SK-N-SH (cell line): ENCODE measurements around the gene ZNF90. TPM values are rescaled to one million over a fixed set of nuclear protein-coding genes. Genes with fewer than 3 reads are reported as not detected.

Source experiments
- CTCF ChIA-PET: fragments of 300-600, 350-600 bp; formaldehyde crosslinking; extraction: SDS; loops from one replicate; lab custom pipeline; 2021; lab: Yijun Ruan, JAX
- POLR2A ChIA-PET: fragments of 350-600 bp; sonication (Branson Sonifier 250); formaldehyde crosslinking; extraction: SDS; loops from one replicate; lab custom pipeline; 2020; ENCODE audit warnings: antibody characterized with exemption, inconsistent platforms; lab: Yijun Ruan, JAX
- DNase-seq: peaks from one replicate; pipeline ENCODE4 v3.0.0; 2012
- H2AFZ ChIP-seq: fragments of 200-600 bp; sonication (generic); 2 replicates; pipeline ENCODE4 v1.8.1; 2016; ENCODE audit warnings: antibody characterized with exemption, mild to moderate bottlenecking, low read depth
- H3F3A ChIP-seq: fragments of 200-600 bp; sonication (generic); replicated peaks from 2 replicates; pipeline ENCODE3; 2016; ENCODE audit warnings: antibody characterized with exemption, mild to moderate bottlenecking; ENCODE audit not compliant: insufficient read depth
- H3K27ac ChIP-seq, 2 experiments: fragments of 200-500 bp in 1 of 2; fragments of 200-600 bp in 1 of 2; sonication (Bioruptor generic) in 1 of 2; sonication (generic), shearing (Covaris generic) in 1 of 2; 2 replicates each; pipeline versions ENCODE4 v1.5.1 to v1.6.1; 2014 to 2016; ENCODE audit warnings: low read depth in 2 of 2, inconsistent platforms in 1 of 2, low read length in 1 of 2, mild to moderate bottlenecking in 1 of 2, mixed read lengths in 1 of 2
- H3K27me3 ChIP-seq: fragments of 200-600 bp; sonication (generic), shearing (Covaris generic); 2 replicates; pipeline ENCODE4 v1.6.1; 2016; ENCODE audit warnings: mixed run types; ENCODE audit not compliant: insufficient read depth
- H3K36me3 ChIP-seq, 2 experiments: fragments of 200-500 bp in 1 of 2; fragments of 200-600 bp in 1 of 2; sonication (Bioruptor generic) in 1 of 2; sonication (generic) in 1 of 2; replicated peaks in 1 of 2; 2 replicates each; pipeline versions ENCODE3 to v1.5.1; 2014 to 2016; ENCODE audit warnings: low read length in 1 of 2, mild to moderate bottlenecking in 1 of 2; ENCODE audit not compliant: insufficient read depth in 2 of 2, control insufficient read depth in 1 of 2
- H3K4me1 ChIP-seq, 2 experiments: fragments of 200-500 bp in 1 of 2; fragments of 200-600 bp in 1 of 2; sonication (Bioruptor generic) in 1 of 2; sonication (generic), shearing (Covaris generic) in 1 of 2; 2 replicates each; pipeline versions ENCODE4 v1.5.1 to v1.6.1; 2014 to 2016; ENCODE audit warnings: low read depth in 1 of 2, low read length in 1 of 2, mixed run types in 1 of 2; ENCODE audit not compliant: insufficient read depth in 2 of 2, control insufficient read depth in 1 of 2
- H3K4me2 ChIP-seq: fragments of 200-600 bp; sonication (generic), shearing (Covaris generic); 2 replicates; pipeline ENCODE4 v1.6.1; 2017; ENCODE audit warnings: mixed run types
- H3K4me3 ChIP-seq, 2 experiments: fragments of 200-500 bp in 1 of 2; fragments of 200-600 bp in 1 of 2; sonication (Bioruptor generic) in 1 of 2; sonication (generic), shearing (Covaris generic) in 1 of 2; 2 replicates each; pipeline versions ENCODE4 v1.5.1 to v1.8.1; 2014 to 2016; ENCODE audit warnings: low read depth in 2 of 2, inconsistent platforms in 1 of 2, low read length in 1 of 2, mild to moderate bottlenecking in 1 of 2, mixed read lengths in 1 of 2, moderate library complexity in 1 of 2
- H3K79me2 ChIP-seq: fragments of 200-600 bp; sonication (generic); 2 replicates; pipeline ENCODE4 v1.8.1; 2017; ENCODE audit warnings: mild to moderate bottlenecking; ENCODE audit not compliant: insufficient read depth
- H3K9ac ChIP-seq: fragments of 200-600 bp; sonication (generic); 2 replicates; pipeline ENCODE4 v1.6.1; 2017; ENCODE audit warnings: mixed run types
- H3K9me2 ChIP-seq: fragments of 200-600 bp; sonication (generic); 2 replicates; pipeline ENCODE4 v1.6.1; 2017; ENCODE audit warnings: mixed run types
- H3K9me3 ChIP-seq: fragments of 200-600 bp; sonication (generic); 2 replicates; pipeline ENCODE4 v1.6.1; 2017; ENCODE audit warnings: mixed run types, mild to moderate bottlenecking, moderate library complexity
- H4K20me1 ChIP-seq: fragments of 200-600 bp; sonication (generic); 2 replicates; pipeline ENCODE4 v1.6.1; 2017; ENCODE audit warnings: mild to moderate bottlenecking, mixed run types; ENCODE audit not compliant: insufficient read depth
- GABPA ChIP-seq: IDR thresholded peaks from 2 replicates; pipeline ENCODE4 v1.4.0; 2012; ENCODE audit warnings: low read depth, mild to moderate bottlenecking
- MXI1 ChIP-seq: IDR thresholded peaks from 2 replicates; pipeline ENCODE4 v1.6.1; 2012; ENCODE audit warnings: mild to moderate bottlenecking, low read depth, low read length, improper control_type of control experiment
- RCOR1 ChIP-seq: fragments of 150-350 bp; IDR thresholded peaks from 2 replicates; pipeline ENCODE4 v1.6.1; 2017; ENCODE audit warnings: antibody characterized with exemption, low read length
- RFX5 ChIP-seq: IDR thresholded peaks from 2 replicates; pipeline ENCODE4 v1.6.1; 2012; ENCODE audit warnings: mild to moderate bottlenecking, improper control_type of control experiment, low read length
- RXRA ChIP-seq: IDR thresholded peaks from 2 replicates; pipeline ENCODE4 v1.4.0; 2012; ENCODE audit warnings: low read depth, mild to moderate bottlenecking, borderline replicate concordance
- SMC3 ChIP-seq: IDR thresholded peaks from 2 replicates; pipeline ENCODE4 v1.6.1; 2012; ENCODE audit warnings: low read depth, low read length, improper control_type of control experiment
- YY1 ChIP-seq: IDR thresholded peaks from 2 replicates; pipeline ENCODE4 v1.4.0; 2012; ENCODE audit warnings: low read depth, mild to moderate bottlenecking
- WGBS: methylation state at CpG from one replicate; pipeline ENCODE4 v1.1.6; 2017; ENCODE audit warnings: low lambda C conversion rate; 5-methylcytosine and 5-hydroxymethylcytosine counted together
- polyA plus RNA-seq, 3 experiments: library from polyadenylated mRNA; depleted of rRNA; stranded (reverse); fragments of >200 nt; gene quantifications; 2 replicates each; pipeline ENCODE4 v1.2.3, GENCODE V29; 2012
- TF ChIP-seq, protein P1 (sequence below): fragments of 150-350 bp; IDR thresholded peaks from 2 replicates; pipeline ENCODE4 v1.6.1; 2016; ENCODE audit warnings: mild to moderate bottlenecking, low read depth, low read length
- TF ChIP-seq, protein P2 (sequence below): IDR thresholded peaks from 2 replicates; pipeline ENCODE4 v1.6.1; 2012; ENCODE audit warnings: mild to moderate bottlenecking, low read depth, low read length, moderate library complexity
- TF ChIP-seq, protein P3 (sequence below): IDR thresholded peaks from 2 replicates; pipeline ENCODE4; 2012

Gene ZNF90
- polyA plus RNA-seq, 1 of the 3 experiments (the other 2 are of a cell fraction): 1.4 TPM

DNA sequence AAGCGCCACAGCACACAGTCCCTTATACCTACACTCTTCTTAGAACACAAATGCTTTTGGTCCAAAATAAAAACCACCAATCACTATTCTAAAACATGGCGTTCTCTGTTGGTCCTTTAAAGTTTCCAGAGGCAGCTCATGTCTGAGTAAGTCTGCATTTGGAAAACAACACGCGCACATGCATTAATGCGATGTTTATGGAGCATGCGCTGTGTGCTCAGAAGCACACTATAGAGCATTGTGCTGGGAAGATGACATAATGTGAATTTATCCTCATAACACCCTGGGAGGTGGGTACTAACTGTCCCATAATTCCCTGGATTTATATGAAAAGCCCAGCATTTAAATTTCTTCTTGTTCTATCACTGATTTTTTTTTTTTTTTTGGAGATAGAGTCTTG lies 49.2 kb upstream of the ZNF90 start (continued):
- TF ChIP-seq, protein P1, sequence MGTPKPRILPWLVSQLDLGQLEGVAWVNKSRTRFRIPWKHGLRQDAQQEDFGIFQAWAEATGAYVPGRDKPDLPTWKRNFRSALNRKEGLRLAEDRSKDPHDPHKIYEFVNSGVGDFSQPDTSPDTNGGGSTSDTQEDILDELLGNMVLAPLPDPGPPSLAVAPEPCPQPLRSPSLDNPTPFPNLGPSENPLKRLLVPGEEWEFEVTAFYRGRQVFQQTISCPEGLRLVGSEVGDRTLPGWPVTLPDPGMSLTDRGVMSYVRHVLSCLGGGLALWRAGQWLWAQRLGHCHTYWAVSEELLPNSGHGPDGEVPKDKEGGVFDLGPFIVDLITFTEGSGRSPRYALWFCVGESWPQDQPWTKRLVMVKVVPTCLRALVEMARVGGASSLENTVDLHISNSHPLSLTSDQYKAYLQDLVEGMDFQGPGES: no peak
- TF ChIP-seq, protein P2, sequence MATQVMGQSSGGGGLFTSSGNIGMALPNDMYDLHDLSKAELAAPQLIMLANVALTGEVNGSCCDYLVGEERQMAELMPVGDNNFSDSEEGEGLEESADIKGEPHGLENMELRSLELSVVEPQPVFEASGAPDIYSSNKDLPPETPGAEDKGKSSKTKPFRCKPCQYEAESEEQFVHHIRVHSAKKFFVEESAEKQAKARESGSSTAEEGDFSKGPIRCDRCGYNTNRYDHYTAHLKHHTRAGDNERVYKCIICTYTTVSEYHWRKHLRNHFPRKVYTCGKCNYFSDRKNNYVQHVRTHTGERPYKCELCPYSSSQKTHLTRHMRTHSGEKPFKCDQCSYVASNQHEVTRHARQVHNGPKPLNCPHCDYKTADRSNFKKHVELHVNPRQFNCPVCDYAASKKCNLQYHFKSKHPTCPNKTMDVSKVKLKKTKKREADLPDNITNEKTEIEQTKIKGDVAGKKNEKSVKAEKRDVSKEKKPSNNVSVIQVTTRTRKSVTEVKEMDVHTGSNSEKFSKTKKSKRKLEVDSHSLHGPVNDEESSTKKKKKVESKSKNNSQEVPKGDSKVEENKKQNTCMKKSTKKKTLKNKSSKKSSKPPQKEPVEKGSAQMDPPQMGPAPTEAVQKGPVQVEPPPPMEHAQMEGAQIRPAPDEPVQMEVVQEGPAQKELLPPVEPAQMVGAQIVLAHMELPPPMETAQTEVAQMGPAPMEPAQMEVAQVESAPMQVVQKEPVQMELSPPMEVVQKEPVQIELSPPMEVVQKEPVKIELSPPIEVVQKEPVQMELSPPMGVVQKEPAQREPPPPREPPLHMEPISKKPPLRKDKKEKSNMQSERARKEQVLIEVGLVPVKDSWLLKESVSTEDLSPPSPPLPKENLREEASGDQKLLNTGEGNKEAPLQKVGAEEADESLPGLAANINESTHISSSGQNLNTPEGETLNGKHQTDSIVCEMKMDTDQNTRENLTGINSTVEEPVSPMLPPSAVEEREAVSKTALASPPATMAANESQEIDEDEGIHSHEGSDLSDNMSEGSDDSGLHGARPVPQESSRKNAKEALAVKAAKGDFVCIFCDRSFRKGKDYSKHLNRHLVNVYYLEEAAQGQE: no peak
- no peak for TF ChIP-seq SMC3

DNA sequence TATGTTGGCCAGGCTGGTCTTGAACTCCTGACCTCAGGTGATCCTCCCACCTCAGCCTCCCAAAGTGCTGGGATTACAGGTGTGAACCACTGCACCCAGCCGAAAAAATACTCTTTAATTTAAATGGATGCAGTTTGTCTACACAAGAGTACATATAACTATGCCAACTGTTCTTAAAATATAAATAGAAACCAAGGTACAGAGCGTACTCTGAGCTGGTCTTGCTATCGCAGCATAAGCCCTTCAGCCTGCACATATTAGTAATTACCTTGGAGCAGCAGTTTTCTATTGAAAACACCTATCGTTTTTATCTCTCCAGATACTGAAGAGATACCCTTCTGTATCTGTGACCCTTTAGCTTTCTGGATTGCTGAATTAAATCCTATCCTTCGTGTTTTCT lies 41.9 kb upstream of the ZNF90 start:
- H3F3A ChIP-seq: no peaks in the 10 kb centered on the region
- TF ChIP-seq SMC3: no peak
- no peak for TF ChIP-seq GABPA
- TF ChIP-seq MXI1: no peak
- no peak for TF ChIP-seq RFX5
- TF ChIP-seq, protein P2: no peak
- no peak for TF ChIP-seq RXRA
- TF ChIP-seq, protein P3, sequence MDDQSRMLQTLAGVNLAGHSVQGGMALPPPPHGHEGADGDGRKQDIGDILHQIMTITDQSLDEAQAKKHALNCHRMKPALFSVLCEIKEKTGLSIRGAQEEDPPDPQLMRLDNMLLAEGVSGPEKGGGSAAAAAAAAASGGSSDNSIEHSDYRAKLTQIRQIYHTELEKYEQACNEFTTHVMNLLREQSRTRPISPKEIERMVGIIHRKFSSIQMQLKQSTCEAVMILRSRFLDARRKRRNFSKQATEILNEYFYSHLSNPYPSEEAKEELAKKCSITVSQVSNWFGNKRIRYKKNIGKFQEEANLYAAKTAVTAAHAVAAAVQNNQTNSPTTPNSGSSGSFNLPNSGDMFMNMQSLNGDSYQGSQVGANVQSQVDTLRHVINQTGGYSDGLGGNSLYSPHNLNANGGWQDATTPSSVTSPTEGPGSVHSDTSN: no peak
- no peak for TF ChIP-seq RCOR1
- no peak for TF ChIP-seq YY1
- H2AFZ ChIP-seq: no peak overlapping the region
- no peak overlapping the region for H3K4me2 ChIP-seq
- no peak overlapping the region for H3K4me3 ChIP-seq
- WGBS: 90% methylated on average over 5 of the region's 5 CpGs
- no peaks in the 10 kb centered on the region for H3K9me2 ChIP-seq
- CTCF ChIA-PET: no interaction called here
- no peaks in the 10 kb centered on the region for H3K27me3 ChIP-seq
- DNase-seq: no peak
- H3K27ac ChIP-seq: no peak overlapping the region
- H3K4me1 ChIP-seq: peaks cover 0 to 5% of the 10 kb centered on the region in 2 experiments; a peak in 2 of 4 replicates
- no peaks in the 10 kb centered on the region for H3K9me3 ChIP-seq
- POLR2A ChIA-PET: no interaction called here
- H3K79me2 ChIP-seq: peaks cover 55% of the 10 kb centered on the region; the same call in 1 of the 2 replicates
- no peak overlapping the region for H3K9ac ChIP-seq
- H4K20me1 ChIP-seq: no peaks in the 10 kb centered on the region
- H3K36me3 ChIP-seq: peaks cover 0 to 15% of the 10 kb centered on the region in 2 experiments
